Mammary epithelial cell (primary cell): ENCODE results near the gene NEUROG1.

Experiments used
- CTCF ChIP-seq, 2 donors: IDR thresholded peaks in 1 of 2; conservative IDR thresholded peaks in 1 of 2; 2 replicates each; pipeline ENCODE4 v1.5.1; 2011 to 2012; ENCODE audit warnings: inconsistent platforms in 2 of 2, low read length in 2 of 2, mild to moderate bottlenecking in 2 of 2, control low read depth in 1 of 2, low read depth in 1 of 2; ENCODE audit not compliant: insufficient read depth in 1 of 2; ENCODE audit errors: extremely low read depth in 1 of 2
- EZH2 ChIP-seq: IDR thresholded peaks from 2 replicates; pipeline ENCODE4 v1.6.1; 2012; ENCODE audit warnings: low read length, inconsistent platforms, borderline replicate concordance

GRCh38 chr5:135560858-135561257, 25.1 kb upstream of the NEUROG1 start:
- TF ChIP-seq CTCF (conservative IDR thresholded peaks at IDR 0.05 in 1 of 2, IDR thresholded peaks at IDR 0.05 in 1 of 2; ENCODE audit: extremely low read depth in 1 of 2, insufficient read depth in 1 of 2, low read depth in 1 of 2, low read length in 2 of 2) (peak; percentile 84 to 92), EZH2 (no peak)
